PC-3 (cell line): ENCODE measurements around the gene RARA.

Experiments used
- EZH2 ChIP-seq: fragments of 300-600 bp; sonication (generic); IDR thresholded peaks from one replicate; pipeline ENCODE4 v1.6.1; 2017; ENCODE audit warnings: antibody characterized with exemption, mild to moderate bottlenecking, low read length; ENCODE audit not compliant: unreplicated experiment
- EZH2phosphoT487 ChIP-seq: fragments of 300-600 bp; sonication (generic); IDR thresholded peaks from 2 replicates; pipeline ENCODE4 v1.6.1; 2018; ENCODE audit warnings: mild to moderate bottlenecking, antibody characterized with exemption, low read length, borderline replicate concordance
- TF ChIP-seq, protein P1 (sequence below): fragments of 300-600 bp; sonication (generic); conservative IDR thresholded peaks from 2 replicates; pipeline ENCODE4 v1.5.1; 2017; ENCODE audit warnings: antibody characterized with exemption, low read depth, mild to moderate bottlenecking, low read length

DNA sequence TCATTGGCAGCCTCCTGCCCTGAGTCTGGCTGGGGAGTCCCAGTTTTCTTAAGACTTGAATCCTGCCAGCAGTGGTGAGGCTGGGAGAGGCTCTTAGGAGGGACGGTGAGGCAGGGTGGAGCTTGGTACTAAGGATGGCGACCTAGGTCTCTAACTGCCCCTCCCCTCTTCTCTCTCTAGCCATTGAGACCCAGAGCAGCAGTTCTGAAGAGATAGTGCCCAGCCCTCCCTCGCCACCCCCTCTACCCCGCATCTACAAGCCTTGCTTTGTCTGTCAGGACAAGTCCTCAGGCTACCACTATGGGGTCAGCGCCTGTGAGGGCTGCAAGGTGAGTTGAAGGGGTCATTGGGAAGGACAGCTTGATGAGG, 39.1 kb downstream of the RARA start:
- TF ChIP-seq, protein P1, sequence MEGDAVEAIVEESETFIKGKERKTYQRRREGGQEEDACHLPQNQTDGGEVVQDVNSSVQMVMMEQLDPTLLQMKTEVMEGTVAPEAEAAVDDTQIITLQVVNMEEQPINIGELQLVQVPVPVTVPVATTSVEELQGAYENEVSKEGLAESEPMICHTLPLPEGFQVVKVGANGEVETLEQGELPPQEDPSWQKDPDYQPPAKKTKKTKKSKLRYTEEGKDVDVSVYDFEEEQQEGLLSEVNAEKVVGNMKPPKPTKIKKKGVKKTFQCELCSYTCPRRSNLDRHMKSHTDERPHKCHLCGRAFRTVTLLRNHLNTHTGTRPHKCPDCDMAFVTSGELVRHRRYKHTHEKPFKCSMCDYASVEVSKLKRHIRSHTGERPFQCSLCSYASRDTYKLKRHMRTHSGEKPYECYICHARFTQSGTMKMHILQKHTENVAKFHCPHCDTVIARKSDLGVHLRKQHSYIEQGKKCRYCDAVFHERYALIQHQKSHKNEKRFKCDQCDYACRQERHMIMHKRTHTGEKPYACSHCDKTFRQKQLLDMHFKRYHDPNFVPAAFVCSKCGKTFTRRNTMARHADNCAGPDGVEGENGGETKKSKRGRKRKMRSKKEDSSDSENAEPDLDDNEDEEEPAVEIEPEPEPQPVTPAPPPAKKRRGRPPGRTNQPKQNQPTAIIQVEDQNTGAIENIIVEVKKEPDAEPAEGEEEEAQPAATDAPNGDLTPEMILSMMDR = no peak
- TF ChIP-seq EZH2phosphoT487 (no peak), EZH2 (no peak)
